ENCODE data around the gene SPNS2. TPM values are rescaled to one million over a fixed set of nuclear protein-coding genes. Genes with fewer than 3 reads are reported as not detected.

The SPNS2 gene
- total RNA-seq, 1 experiment from 2014 or later = not detected

DNA sequence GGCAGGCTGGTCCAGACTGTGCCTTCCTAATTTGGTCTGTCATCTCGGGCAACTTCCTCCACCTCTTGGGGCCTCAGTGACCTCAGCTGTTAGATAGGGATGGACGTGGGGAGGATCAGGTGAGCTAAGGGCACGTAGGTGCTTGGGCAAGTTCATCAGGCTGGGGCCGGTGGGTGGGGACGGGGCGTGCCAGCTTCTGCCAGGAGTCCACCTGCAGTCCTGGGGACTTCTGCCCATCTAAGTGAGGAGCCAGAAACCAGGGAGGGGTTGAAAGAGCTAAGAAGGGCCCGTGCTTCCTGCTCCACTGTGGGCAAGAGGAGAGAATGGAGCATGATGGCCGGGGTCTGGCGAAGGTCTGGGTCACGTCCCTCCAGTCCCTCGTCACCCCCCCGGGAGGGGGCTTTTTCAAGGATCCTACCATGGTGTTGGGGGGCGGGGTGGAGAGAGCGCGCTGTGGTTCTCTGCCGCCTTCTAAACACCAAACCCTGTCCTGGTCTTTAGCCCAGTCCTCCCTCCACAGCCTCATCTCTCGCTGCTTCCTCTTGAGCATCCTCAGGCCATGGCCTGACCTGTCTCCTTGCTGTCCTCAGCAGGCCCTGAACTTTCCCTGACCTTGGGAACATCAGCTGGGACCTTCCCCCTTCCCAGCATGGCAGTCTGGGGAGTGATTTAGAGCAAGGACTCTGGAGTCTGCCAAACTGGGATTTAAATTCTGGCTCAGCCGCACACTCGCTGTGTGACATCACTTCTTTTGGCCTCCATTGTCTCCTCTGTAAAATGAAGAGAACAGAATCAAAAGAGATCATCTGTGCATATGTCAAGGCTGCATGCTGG, 21.6 kb downstream of the SPNS2 start:
- intact Hi-C loops (cut with micrococcal nuclease) = loop anchor here (5.0 kb wide), 2 partner anchors 98 to 313 kb away; no protein-coding TSS in a partner anchor
- Mint-ChIP-seq H3K4me1 (ENCODE audit: insufficient read depth, unreplicated experiment) (peaks cover 12% of the 10 kb centered on the region), H3K36me3 (ENCODE audit: insufficient read depth, unreplicated experiment) (no peaks in the 10 kb centered on the region), H3K4me3 (ENCODE audit: unreplicated experiment) (no peak overlapping the region), H3K9me3 (ENCODE audit: unreplicated experiment) (peaks cover 8% of the 10 kb centered on the region), H3K27ac (ENCODE audit: low read depth, unreplicated experiment) (peak overlapping the region; percentile 69), H3K27me3 (ENCODE audit: insufficient read depth, unreplicated experiment) (no peaks in the 10 kb centered on the region)
- CTCF ChIA-PET = interaction anchor here (0.5 to 1.0 kb wide), 3 partner anchors 8 to 106 kb away, joined by 3 read pairs; no protein-coding TSS in a partner anchor
- POLR2A ChIA-PET = interaction anchor here (0.5 to 1.9 kb wide), 6 partner anchors 17 to 353 kb away, joined by 3 to 5 read pairs (median 4); partner anchors contain the start of genes ANKFY1 and MYBBP1A
- BruUV-seq (replicated peaks) = no TSS peak
- no peak for DNase-seq (ENCODE audit: unreplicated experiment)
- TF ChIP-seq, protein P1, sequence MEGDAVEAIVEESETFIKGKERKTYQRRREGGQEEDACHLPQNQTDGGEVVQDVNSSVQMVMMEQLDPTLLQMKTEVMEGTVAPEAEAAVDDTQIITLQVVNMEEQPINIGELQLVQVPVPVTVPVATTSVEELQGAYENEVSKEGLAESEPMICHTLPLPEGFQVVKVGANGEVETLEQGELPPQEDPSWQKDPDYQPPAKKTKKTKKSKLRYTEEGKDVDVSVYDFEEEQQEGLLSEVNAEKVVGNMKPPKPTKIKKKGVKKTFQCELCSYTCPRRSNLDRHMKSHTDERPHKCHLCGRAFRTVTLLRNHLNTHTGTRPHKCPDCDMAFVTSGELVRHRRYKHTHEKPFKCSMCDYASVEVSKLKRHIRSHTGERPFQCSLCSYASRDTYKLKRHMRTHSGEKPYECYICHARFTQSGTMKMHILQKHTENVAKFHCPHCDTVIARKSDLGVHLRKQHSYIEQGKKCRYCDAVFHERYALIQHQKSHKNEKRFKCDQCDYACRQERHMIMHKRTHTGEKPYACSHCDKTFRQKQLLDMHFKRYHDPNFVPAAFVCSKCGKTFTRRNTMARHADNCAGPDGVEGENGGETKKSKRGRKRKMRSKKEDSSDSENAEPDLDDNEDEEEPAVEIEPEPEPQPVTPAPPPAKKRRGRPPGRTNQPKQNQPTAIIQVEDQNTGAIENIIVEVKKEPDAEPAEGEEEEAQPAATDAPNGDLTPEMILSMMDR (IDR thresholded peaks at IDR 0.05; ENCODE audit: unreplicated experiment) = no peak

- H3K36me3 Mint-ChIP-seq (ENCODE audit: insufficient read depth, unreplicated experiment) = no peaks in the 10 kb centered on the region
- no TSS peak for BruUV-seq (replicated peaks)
- ChIA-PET CTCF (interaction anchor here (0.5 to 1.3 kb wide), 4 partner anchors 9 to 466 kb away, joined by 3 to 8 read pairs (median 3); partner anchors contain the start of gene CAMTA2), POLR2A (interaction anchor here (0.5 to 1.5 kb wide), 10 partner anchors 16 to 377 kb away, joined by 3 to 5 read pairs (median 3); partner anchors contain the start of gene MYBBP1A)
- peaks cover 12% of the 10 kb centered on the region for H3K4me1 Mint-ChIP-seq (ENCODE audit: insufficient read depth, unreplicated experiment)
- H3K27ac Mint-ChIP-seq (ENCODE audit: low read depth, unreplicated experiment) = peak overlapping the region; percentile 69
- no peak overlapping the region for H3K4me3 Mint-ChIP-seq (ENCODE audit: unreplicated experiment)
- TF ChIP-seq, protein P1 (IDR thresholded peaks at IDR 0.05; ENCODE audit: unreplicated experiment) = no peak
- no peaks in the 10 kb centered on the region for H3K27me3 Mint-ChIP-seq (ENCODE audit: insufficient read depth, unreplicated experiment)
- DNase-seq (ENCODE audit: unreplicated experiment) = peak; percentile 73
- intact Hi-C loops (cut with micrococcal nuclease) = loop anchor here (5.0 kb wide), 2 partner anchors 99 to 314 kb away; no protein-coding TSS in a partner anchor
- H3K9me3 Mint-ChIP-seq (ENCODE audit: unreplicated experiment) = peaks cover 8% of the 10 kb centered on the region
Observed at GRCh38 chr17:4520894-4521600, 22.4 kb downstream of the SPNS2 start.

- no TSS peak for BruUV-seq (replicated peaks)
- H3K4me1 Mint-ChIP-seq (ENCODE audit: insufficient read depth, unreplicated experiment) = peaks cover 12% of the 10 kb centered on the region
- intact Hi-C loops (cut with micrococcal nuclease) = loop anchor here (5.0 kb wide), 2 partner anchors 100 to 315 kb away; no protein-coding TSS in a partner anchor
- no peak for DNase-seq (ENCODE audit: unreplicated experiment)
- POLR2A ChIA-PET = no interaction called here
- peaks cover 12% of the 10 kb centered on the region for H3K27me3 Mint-ChIP-seq (ENCODE audit: insufficient read depth, unreplicated experiment)
- no peak overlapping the region for H3K4me3 Mint-ChIP-seq (ENCODE audit: unreplicated experiment)
- TF ChIP-seq, protein P1 (IDR thresholded peaks at IDR 0.05; ENCODE audit: unreplicated experiment) = no peak
- CTCF ChIA-PET = no interaction called here
- peaks cover 5% of the 10 kb centered on the region for H3K9me3 Mint-ChIP-seq (ENCODE audit: unreplicated experiment)
- no peaks in the 10 kb centered on the region for H3K36me3 Mint-ChIP-seq (ENCODE audit: insufficient read depth, unreplicated experiment)
- H3K27ac Mint-ChIP-seq (ENCODE audit: low read depth, unreplicated experiment) = no peak overlapping the region
Observed at GRCh38 chr17:4522661-4523060, 24.0 kb downstream of the SPNS2 start.

DNA sequence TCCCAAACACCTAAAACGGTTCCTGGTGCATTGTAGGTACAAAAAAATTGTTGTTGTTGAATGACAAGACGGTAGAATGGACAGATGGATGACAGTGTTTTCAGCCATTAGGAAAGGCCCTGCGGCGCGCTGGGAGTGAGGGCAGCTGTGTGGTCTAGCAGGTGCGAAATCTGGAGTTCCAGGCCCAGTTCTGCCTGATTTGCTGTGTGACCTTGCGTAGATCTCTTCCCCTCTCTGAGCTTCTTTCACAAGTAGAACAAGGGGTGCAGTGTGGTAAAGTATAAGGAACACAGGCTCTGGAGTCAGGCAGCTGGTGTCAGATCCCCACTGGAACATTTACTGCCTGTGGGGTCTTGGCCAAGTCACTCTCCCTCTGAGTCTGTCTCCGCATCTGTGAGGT, 25.3 kb downstream of the SPNS2 start:
- no TSS peak for BruUV-seq (replicated peaks)
- intact Hi-C loops (cut with micrococcal nuclease) = loop anchor here (5.0 kb wide), 2 partner anchors 102 to 317 kb away; no protein-coding TSS in a partner anchor
- Mint-ChIP-seq H3K36me3 (ENCODE audit: insufficient read depth, unreplicated experiment) (no peaks in the 10 kb centered on the region), H3K27me3 (ENCODE audit: insufficient read depth, unreplicated experiment) (peaks cover 15% of the 10 kb centered on the region), H3K27ac (ENCODE audit: low read depth, unreplicated experiment) (no peak overlapping the region), H3K9me3 (ENCODE audit: unreplicated experiment) (no peaks in the 10 kb centered on the region), H3K4me3 (ENCODE audit: unreplicated experiment) (no peak overlapping the region), H3K4me1 (ENCODE audit: insufficient read depth, unreplicated experiment) (peaks cover 12% of the 10 kb centered on the region)
- CTCF ChIA-PET = interaction anchor here (0.6 kb wide), 1 partner anchor 165 kb away, joined by 3 read pairs; no protein-coding TSS in a partner anchor
- POLR2A ChIA-PET = no interaction called here
- no peak for DNase-seq (ENCODE audit: unreplicated experiment)
- TF ChIP-seq, protein P1 (IDR thresholded peaks at IDR 0.05; ENCODE audit: unreplicated experiment) = no peak
